NCI-H446 treated with DMSO at 0.1 percent for 48 hours (cell line): ENCODE measurements around the gene TMEM243.
A peak's percentile ranks its signal among the peaks of the same experiment; 100 is the strongest.
"Not testable (repeated sequence)": the region's sequence is repeated elsewhere in the genome, so short reads cannot be mapped to it uniquely, and the experiment has no call there.

Experiments
- DNase-seq: peaks from one replicate; lab custom pipeline; 2025; lab: John Stamatoyannopoulos, UW

TMEM243 gene, protein sequence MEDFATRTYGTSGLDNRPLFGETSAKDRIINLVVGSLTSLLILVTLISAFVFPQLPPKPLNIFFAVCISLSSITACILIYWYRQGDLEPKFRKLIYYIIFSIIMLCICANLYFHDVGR

DNA sequence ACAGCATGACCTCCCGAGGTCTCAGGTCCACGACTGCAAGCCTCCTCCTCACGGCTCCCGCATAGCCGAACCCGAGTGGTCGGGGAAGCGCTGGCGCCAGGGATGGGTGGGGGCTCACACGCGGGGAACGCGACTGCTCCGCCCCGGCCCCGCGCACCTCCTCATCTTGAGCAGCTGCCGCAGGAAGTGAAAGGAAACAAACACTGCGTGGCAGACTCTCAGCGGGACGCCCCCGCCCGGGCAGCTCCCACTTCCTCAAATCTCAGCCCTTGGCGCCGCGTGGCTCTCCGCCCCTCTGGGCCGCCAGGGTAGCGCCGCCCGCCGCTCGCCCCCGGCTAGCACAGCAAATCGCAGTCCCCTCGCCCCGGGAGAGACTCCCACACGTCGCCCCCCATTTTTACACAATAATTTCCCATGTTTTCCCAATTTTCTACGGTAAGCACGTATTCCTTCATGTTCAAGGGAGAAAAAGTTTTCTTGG, at the start of gene TMEM243:
Gene TMEM243, minus strand, starts transcription at position 188 of the 481 bp plus-strand sequence. CDS start 229 bp downstream, outside the sequence.
- DNase-seq, result no peak

DNA sequence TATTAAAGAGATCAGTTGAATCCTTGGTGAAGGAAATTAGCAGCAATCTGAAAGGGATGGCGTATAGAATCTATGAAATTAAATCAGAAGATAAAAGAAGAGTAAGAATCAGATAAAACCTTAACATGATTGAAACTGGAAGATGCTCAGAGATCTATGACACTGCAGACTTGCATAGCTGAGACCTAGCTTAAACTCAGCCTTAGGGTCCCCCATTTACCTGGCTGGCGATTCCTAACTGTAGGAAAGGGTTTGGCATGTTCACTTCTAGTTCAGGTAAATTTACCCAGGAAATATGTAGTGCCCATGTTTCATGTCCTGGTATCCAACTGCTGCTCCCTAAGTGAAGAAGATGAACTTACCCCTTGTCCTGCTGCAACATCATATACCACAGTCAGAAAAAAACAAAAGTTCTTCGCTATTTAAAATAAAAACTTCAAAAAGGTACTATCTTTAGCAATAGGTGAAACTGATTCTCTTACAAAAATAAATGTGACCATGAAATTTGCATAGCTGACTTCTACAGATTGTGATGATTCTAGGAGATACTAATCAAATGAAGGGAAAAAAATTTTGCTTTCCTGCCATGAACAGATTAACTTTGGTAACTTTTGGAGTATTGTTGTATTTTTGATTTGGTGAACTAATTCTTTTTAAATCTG, 47.8 kb upstream of the TMEM243 start:
- DNase-seq, result no peak

DNA sequence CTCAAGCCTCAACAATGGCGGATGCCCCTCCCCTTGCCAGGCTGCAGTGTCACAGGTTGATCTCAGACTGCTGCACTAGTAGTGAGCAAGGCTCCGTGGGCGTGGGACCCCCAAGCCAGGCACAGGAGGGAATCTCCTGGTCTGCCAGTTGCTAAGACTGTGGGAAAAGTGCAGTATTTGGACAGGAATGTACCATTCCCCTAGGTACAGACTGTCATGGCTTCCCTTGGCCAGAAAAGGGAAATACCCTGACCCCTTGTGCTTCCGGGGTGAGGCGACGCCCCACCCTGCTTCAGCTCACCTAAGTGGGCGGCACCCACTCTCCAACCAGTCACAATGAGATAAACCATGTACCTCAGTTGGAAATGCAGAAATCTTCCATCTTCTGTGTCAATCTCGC, 44.0 kb upstream of the TMEM243 start:
- DNase-seq, result no peak

DNA sequence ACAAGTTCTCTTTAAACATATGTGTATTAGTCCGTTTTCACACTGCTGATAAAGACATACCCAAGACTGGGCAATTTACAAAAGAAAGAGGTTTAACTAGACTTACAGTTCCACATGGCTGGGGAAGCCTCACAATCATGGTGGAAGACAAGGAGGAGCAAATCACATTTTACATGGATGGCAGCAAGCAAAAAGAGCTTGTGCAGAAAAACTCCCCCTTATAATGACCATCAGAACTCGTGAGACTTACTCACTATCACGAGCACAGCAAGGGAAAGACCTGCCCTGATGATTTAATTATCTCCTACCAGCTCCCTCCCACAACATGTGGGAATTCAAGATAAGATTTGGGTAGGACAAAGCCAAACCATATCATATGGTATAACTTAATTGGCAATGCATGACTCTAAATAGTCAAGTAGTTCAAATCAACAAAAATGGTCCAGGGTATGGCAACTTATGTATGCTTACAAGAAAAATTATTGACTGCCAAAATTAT, 34.1 kb upstream of the TMEM243 start:
- no peak for DNase-seq

DNA sequence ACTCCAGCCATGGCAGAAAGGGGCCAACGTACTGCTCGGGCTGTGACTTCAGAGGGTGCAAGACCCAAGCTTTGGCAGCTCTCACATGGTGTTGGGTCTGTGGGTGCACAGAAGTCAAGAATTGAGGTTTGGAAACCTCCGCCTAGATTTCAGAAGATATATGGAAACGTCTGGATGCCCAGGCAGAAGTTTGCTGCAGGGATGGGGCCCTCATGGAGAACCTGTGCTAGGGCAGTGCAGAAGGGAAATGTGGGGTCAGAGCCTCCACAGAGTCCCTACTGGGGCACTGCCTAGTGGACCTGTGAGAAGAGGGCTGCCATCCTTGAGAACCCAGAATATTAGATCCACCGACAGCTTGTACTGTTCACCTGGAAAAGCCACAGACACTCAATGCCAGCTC, 26.1 kb upstream of the TMEM243 start:
- not testable (repeated sequence) for DNase-seq

DNA sequence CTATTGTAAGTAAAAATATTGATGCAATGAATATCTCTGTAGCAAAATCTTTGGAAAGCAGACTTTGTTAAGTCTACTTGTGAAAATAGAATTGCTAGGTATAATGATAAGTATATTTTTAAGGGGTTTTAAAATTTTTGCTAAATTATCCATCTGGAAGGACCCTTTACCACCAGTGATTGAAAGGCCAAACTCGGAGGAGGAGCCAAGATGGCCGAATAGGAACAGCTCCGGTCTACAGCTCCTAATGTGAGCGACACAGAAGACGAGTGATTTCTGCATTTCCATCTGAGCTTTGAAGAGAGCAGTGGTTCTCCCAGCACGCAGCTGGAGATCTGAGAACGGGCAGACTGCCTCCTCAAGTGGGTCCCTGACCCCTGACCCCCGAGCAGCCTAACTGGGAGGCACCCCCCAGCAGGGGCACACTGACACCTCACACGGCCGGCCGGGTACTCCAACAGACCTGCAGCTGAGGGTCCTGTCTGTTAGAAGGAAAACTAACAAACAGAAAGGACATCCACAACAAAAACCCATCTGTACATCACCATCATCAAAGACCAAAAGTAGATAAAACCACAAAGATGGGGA, 19.0 kb upstream of the TMEM243 start:
- DNase-seq, result not testable (repeated sequence)

DNA sequence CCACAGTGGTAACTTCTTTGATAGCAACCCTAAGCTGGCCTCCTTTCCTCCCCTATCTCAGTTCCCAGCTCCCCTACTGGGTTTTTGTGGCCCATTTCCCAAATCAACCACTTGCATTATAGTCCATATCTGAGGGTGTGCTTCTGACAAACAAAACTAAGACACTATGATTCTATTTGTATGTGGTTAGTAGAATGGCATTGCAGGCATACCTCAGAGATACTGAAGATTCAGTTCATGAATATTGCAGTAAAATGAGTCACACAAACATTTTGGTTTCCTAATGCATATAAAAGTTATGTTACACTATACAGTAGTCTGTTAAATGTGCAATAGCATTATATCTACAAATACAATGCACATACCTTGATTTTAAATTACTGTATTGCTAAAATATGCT, 15.4 kb upstream of the TMEM243 start:
- DNase-seq, result no peak

DNA sequence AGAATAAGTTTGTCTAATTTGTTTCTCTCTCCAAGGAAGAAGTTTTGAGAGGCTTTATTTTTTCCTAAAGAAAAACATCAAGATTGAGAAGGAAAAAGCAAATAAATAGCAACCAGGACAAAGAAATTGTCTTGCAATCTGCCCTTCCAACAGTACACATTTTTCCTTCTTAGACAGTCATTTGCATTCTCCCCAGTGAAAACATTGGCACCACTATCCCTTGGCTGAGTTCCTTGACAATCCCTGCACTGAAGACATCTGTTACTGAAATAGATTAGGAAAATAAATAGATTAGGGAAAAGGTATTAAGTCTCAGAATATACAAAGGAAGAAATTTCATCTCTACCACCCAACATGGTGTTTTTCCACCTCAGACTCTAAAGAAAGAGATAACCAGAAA, 12.2 kb upstream of the TMEM243 start:
- DNase-seq, result peak; percentile 71

DNA sequence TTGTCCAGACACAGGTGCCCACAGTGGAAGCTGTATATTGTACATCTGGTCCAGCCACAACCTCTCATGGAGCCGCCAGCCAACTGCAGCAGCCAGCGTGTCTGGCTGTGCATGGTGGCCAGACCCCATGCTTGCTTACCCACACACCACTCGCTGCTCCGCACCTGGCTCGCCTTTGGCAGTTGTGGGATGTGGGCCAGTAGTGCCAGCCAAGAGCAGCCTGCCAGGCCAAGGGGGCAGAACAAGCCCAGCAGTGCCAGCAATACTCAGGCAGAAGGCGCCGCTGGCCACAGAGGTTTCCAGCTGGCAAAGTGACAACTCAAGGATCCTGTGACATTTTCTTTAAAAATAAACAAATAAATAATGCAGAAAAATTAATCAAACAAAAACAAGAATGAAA, 11.7 kb upstream of the TMEM243 start:
- peak; percentile 83 for DNase-seq

DNA sequence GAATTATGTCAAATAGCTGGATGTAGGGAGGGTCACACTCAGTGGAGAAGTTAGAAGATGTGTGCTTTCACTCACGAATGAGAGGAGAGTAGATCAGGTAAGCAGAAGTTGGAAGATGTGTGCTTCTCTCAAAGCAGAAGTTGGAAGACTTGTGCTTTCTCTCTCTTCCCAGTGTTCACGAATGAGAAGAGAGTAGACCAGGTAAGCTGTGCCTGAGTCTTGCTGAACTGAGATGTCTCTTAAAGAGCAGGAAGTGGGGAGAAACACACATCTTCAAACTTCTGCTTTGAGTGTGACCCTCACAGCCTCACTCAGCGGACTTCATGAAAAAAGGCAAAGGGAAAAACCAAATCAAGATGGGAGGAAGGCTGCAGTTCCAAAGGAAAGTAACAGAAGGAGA, 7.0 kb upstream of the TMEM243 start:
- no peak for DNase-seq

DNA sequence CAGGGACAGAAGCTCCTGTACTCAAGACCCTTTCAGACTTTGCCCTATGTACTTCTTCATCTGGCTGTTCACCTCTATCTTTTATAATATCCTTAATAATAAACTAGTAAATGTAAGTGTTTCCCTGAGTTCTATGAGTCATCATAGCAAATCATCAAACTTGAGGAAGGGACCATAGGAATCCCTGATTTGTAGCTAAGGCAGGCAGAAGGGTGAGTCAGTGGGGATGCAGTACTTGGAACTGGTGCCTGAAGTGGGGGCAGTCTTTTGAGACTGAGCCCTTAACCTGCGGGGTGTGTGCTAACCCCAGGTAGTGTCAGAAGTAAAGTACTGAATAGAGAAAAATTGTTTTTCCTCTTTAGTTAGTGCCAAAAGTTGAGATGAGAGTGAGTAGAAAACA, 6.2 kb upstream of the TMEM243 start:
- no peak for DNase-seq

DNA sequence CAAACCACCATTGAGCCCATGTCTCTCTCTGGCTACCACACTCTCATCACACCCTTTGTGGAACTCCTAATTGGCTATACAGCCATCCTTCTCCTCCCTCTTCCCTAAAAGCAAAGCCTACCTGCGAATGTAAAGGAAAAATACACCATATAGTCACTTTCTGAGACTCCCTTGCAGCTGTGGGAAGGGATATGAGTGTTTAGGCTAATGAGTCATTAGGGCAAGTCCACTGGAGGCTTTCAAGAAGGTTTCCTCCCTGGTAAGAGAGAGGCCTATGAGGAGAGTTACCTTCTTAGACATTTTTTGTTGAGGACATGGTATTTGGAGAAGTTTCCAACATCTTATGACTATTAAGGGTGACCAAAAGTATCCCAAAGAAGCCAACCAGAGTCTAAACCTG, 4.1 kb upstream of the TMEM243 start:
- DNase-seq, result no peak

DNA sequence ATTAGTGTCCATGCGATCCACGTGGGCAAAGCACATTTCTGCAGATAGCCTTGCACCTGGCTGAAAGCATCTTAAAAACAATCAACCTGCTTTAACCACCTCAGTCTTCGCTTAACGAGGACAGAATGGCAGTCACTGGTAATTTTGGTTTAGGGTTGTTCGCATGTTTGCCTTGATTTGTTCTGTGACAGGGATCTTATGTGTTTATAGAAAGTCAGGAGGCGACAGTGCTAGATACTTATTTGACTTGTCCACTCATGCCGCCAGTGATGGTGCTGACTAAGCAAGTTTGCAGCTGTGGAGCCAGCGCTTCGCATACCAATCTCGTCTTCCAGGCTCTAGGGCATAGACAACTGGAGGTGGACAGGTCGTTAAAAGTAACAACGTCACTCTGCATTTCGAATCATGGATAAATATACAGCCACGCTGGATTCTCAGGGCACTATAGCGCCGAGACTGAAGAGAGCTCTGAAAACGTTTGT, 1.2 kb upstream of the TMEM243 start:
- DNase-seq, result no peak

DNA sequence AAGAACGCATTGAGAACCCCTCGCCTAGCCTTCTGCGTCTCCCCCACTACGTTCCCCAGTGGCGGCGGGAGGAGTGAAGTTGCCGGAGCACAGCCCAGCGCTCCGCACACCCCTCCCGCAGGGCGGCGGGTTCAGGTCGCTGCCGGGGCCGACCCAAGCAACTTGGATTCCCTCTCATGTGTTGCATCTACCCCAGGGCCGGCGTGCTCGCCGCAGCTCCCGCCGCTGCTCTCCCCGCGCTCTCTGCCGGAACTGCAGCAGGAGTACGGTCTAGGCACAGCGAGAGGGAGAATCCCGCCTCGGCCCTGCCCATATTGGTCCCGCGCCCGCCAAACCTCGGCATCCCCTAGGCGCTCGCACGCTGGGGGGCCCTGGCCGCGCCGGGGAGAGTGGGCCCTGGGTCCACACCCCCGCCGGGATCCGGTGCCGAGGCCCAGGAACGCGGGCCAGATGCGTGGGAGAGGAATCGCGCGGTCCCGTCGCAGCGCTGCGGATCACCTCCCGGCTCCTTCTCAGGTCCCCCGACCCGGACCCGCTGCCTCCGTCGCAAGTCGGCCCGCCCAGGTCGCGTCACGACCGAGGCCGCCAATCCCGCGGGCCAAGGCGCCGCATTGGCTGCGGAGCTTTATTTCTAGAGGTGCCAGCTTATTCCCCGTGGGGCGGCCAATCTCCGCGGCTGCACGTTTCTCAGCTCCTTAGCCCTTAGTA, 648 bp upstream of the TMEM243 start:
- DNase-seq, result peak; percentile 21

DNA sequence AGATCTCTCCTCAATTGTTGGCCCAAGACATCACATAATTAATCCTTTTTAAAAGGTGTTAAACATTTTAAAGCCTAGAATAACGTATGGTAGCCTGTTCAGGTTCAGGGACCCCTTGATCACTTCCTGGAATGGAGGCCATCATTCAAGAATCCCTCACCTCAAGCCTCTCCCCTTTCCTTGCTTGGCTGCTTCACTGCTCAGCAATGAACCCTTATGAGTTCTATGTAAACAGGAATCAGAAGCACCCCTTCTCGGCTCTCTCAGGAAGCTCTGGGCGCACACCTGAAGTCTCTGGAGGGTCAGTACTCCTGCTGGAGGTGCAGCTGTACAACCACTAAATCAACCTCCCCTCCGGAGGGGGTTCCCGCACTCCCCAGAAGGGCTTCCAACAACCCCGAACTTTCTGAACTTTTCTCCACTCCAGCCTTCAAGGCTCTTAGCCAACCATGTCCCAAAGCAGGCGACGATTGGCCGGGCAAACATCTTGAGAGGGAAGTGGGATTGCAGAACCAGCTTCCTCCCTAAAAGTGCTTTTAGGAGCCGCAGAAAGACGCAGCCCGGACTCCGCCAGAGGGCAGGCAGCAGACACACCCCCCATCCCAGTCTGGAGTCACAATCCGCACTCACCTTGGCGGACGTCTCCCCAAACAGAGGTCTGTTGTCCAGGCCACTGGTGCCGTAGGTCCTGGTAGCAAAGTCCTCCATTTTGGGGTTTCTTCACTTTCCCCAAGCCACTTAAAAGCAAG, 562 bp downstream of the TMEM243 start:
- DNase-seq, result no peak

DNA sequence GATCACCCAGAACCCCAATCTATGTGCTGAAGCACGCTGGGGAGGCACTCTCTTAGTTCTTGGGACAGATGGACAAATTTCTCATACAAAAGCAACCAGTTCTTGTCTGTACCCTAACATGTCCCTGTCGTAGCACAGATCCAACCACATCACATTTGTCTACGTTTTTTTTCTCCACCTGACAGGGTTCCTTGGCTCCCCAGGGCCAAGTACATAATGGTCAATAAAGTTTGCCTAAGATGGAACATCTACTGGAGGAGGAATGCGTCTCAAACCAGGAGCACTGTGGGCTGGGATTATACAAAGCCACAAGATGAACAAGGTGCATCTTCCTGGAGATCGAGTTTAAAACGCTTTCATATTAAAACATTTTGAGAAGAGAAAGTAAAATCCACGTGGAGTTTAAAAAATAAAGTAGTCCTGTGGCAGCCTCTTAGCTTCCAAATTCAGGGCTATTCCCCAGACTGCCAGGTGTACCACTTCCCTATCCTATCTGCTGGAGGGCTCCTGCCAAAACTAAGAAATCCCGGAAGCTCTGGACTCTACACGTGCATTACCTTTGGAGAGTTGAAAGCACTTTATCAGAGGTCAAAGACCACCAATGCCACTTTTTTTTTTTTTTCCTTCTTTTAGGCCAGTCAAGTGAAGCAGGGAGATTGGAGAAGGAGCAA, 1.4 kb downstream of the TMEM243 start:
- no peak for DNase-seq

DNA sequence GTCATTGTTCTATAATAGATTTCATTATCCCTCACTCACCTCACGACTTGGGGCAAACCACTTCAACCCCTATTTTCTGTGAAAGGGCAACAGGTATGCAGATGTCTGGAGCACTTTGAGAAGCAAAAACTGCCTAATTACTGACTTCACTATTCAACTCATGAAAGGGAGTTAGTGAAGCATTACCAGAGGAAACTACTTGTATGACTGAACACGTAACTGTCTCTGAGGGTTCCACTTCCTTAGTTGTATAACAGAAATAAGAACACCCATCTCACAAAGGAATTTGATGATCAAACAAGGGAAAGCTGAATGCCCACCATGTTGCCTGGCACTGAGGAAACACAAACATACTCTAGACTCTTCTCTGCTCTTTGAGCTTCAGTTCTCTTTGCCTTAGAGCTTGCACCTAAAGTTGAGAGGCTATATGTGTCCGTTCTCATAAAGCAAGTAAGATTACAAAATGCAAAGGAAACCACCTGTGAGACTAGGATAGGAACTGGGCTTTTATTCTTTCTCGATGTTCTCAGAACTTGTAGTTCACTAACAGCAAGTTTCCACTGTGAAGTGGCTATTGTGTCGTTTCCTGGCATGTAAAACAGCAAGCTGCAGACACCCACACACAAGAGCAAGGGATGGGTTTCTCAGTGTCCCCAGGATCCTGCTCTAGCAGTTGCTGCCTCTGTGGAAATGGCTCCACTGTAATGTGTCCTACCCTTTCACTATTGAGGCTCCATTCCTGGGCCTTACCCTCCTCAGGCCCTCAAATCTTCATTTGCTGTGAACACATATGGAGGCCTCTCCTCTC, 2.6 kb downstream of the TMEM243 start:
- no peak for DNase-seq

DNA sequence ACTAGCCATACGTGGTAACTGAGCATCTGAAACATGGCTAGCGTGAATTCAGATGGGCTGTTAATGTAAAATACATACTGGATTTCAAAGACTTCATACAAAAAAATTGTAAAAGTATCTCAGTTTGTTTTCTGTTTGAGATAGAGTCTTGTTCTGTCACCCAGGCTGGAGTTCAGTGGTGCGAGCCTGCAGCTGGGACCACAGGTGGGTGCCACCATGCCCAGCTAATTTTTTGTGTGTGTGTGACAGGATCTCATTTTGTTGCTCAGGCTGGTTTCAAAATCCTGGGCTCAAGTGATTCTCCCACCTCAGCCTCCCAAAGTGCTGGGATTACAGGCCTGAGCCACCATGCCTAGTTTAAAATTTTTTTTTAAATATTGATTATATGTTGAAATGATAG, 4.5 kb downstream of the TMEM243 start:
- no peak for DNase-seq

DNA sequence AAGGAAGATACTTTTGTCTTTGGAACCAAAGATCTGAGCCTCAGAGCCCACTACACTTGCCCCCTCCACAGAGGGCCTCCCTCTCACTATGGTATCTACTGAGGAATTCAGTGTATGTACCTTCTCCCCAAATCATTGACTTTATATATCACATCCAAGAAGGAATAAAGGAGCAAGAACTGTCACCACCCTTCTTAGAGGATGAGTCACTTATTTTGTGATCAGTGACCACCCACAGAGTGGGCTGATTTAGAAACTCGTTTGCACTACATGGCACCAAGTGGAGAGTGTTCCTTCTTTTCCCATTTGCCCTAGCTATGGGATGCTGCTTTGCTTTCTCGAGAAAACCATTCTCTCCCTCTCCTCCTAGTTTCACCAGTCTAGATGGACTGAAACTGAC, 5.7 kb downstream of the TMEM243 start:
- no peak for DNase-seq

DNA sequence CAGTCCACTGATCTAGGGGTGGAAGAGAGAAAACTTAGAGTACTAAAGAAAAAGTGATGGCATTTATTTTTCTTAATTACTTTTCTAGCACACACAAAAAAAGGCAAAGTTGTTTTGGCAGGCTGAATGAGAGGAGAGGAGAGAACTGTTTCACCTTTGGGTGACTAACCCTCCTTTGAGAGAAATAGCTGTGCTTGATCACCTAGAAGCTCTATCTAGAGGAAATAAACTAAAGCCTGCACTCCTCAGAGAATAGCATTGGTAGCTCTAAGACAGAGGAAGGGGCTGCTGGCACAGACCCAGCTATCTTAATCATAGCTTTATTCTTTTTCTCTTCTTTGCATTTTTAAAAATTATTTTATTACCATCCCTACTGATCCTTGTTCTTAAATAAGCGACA, 6.3 kb downstream of the TMEM243 start:
- no peak for DNase-seq

DNA sequence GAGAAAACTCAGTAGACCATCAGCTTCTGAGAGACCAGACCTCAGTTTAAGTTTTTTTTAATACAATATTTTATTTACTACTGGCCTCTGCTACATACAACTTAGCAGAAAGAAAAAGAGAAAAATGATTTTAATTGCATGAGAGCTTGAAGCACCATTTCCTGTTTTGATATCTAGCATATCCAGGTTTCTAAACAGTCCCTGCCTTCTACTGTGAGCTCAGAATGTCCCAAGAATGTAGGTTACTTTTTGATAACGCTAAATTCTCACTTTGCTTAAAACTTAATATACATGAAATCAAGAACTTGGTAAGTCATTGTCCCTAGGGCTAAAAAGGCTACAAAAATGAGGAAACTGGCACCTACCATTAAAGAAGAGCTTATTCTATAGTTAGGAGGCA, 7.0 kb downstream of the TMEM243 start:
- no peak for DNase-seq
